AG10803 (cell line): ENCODE measurements around the gene TLR2.
A peak's percentile ranks its signal among the peaks of the same experiment; 100 is the strongest.

Experiments
- DNase-seq: peaks from one replicate; pipeline ENCODE4 v3.0.0; 2010; ENCODE audit warnings: low read depth
- H3K4me3 ChIP-seq: 2 replicates; pipeline ENCODE4 v1.5.1; 2011; ENCODE audit warnings: mild to moderate bottlenecking, low read length, control low read depth
- TF ChIP-seq, protein P1 (sequence below): conservative IDR thresholded peaks from 2 replicates; pipeline ENCODE4 v1.5.1; 2011; ENCODE audit warnings: mild to moderate bottlenecking, low read length, control low read depth, inconsistent platforms

TLR2 gene

DNA sequence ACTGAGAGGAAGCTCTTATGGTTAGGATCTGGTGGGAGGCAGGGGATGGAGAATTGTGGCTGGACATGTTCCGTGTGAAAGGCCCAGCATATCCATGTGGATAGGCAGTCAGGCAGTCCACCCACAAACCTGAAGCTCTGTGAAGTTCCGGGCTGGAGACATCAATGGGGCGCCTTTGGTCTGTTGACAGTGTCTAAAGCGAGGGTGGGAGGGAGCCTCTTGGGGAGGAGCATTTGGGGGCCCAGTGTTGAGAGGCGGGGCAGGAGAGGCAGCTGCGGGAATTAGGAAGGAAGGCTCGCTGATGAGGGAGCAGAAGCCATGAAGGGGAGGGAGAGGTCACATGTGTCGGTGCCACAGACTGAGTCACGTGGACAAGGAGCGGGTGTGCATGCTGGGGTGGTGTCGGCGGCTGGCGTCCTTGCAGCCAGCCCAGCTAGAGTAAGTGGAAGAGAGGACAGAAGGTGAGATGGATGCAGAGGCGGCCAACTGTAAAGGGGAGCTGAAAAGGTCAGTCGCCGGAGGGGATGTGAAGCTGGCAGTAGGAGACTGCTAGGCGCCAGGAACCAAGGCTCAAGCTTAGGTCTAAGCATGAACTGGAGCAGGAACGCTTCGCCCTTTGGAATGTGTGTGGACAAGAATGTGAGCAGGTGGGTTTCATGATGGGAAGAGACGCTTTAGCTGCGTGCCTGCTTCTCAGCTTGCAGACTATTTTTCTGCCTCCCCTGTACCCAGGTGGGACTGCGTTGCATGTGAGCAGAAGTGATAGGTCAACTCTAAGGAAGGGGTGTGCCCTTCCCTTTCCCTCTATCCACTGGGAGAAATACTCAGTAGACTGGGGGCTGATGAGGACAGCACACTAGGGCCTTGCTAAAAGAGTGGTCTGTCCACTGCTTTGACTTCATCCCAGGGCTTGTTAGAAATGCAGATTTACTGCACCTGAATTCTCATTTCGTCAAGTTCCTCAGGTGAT is 44.0 kb upstream of the TLR2 start:
- DNase-seq = no peak
- no peak overlapping the region for H3K4me3 ChIP-seq
- TF ChIP-seq, protein P1, sequence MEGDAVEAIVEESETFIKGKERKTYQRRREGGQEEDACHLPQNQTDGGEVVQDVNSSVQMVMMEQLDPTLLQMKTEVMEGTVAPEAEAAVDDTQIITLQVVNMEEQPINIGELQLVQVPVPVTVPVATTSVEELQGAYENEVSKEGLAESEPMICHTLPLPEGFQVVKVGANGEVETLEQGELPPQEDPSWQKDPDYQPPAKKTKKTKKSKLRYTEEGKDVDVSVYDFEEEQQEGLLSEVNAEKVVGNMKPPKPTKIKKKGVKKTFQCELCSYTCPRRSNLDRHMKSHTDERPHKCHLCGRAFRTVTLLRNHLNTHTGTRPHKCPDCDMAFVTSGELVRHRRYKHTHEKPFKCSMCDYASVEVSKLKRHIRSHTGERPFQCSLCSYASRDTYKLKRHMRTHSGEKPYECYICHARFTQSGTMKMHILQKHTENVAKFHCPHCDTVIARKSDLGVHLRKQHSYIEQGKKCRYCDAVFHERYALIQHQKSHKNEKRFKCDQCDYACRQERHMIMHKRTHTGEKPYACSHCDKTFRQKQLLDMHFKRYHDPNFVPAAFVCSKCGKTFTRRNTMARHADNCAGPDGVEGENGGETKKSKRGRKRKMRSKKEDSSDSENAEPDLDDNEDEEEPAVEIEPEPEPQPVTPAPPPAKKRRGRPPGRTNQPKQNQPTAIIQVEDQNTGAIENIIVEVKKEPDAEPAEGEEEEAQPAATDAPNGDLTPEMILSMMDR = no peak

DNA sequence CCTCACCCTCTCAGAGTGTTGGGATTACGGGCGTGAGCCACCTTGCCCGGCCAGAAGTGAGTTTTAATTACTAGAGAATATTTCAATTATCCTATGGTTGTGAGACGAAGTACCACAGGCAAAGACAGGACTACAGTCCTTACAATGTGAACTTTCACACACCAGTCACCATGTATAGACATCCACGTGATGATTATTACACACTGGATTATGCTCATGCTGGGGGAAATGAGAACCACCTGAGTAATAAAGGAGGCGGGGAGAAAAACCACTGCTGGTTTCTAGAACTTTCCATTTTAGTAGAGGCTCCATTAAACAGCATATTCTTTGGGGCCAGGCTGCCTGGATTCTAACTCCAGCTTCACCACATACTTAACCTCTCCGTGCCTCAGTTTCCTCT is 42.5 kb upstream of the TLR2 start:
- DNase-seq = no peak
- H3K4me3 ChIP-seq = no peak overlapping the region
- TF ChIP-seq, protein P1 = no peak

DNA sequence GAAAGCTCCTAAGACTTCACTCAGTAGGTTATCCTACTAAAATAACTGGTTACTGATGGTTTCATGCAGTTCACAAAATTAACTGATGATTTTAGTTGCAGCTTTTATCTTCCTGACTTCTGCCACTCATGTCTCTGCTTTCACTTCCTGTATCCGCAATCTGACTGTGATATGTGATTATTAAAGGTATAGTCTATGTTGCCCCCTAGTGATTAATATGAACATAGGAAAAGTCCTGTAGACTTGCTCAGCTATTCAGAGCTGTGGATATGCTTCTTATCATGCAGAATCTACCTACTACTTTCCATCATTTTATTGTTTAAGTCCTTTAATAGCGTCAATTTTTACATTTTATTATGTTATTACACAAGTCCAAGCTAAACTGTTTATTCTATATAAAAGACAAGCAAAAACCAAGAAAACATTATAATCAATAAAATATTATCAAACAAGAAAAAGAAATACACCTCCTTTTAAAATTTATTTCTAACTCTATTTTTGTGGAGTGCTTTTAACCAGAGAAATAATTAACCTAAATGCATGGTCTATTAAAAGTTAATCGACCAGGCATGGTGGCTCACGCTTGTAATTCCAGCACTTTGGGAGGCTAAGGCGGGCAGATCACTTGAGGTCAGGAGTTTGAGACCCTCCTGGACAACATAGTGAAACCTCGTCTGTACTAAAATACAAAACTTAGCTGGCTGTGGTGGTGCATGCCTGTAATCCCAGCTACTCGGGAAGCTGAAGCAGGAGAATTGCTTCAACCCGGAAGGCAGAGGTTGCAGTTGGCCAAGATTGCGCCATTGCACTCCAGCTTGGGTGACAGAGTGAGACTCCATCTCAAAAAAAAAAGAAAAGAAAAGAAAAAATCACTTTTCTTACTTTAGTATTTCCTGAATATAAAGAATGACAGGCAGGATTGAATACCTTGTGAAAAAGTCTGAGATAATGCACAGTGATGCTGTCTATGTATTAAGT is 40.4 kb upstream of the TLR2 start:
- TF ChIP-seq, protein P1 = peak; percentile 59
- no peak overlapping the region for H3K4me3 ChIP-seq
- peak; percentile 55 for DNase-seq

DNA sequence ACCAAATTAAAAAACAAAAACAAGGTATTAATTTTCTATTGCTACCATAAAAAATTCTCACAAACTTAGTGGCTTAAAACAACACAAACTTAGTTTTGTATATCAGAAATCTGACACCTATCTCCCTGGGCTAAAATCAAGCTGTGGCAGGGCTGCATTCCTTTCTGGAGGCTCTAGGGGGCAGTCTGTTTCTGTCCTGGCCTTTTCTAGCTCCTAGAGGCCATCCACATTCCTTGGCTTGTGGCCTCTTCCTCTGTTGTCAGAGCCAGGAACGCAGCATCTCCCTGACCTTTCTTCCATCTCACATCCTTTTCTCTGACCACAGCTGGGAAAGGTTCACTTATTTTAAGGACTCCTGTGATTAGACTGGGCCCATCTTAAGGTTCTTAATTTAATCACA is 38.9 kb upstream of the TLR2 start:
- no peak overlapping the region for H3K4me3 ChIP-seq
- DNase-seq = no peak
- TF ChIP-seq, protein P1 = 0 out of 2 replicates have a peak, but pooled peaks have one; percentile 15

DNA sequence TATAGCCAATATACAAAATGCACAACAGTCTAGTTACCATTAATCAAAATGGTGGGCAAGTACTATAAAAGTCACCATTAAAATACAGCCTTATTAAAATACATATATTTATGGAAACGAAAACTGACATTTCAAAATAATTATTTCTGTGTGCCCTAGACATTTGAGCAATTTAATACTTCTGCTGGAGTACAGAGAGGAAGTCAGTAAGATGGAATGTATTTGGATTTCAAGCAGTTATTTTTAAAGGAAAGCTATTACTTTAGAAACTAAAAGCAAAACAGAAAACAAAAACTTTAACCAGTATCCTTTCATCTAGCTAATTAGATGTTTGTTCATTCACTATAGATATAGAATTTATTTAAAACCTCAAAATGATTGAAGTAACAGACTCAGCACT is 37.8 kb upstream of the TLR2 start:
- DNase-seq = no peak
- TF ChIP-seq, protein P1 = no peak
- no peak overlapping the region for H3K4me3 ChIP-seq

DNA sequence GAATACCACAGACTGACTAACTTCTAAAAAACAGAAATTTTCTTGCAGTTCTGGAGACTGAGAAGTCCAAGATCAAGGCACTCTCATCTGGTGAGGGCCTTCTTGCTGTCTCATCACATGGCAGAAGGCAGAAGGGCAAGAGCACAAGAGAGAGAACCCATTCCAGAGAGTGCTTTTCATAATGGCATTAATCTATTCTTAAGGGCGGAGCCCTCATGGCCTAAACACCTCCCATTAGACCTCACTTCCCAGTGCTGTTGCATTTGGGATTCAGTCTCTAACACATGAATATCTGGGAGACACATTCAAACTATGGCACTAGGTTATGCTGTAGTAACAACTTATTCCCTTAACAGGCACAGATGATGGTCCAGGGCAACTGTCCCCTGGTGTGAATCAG is 37.1 kb upstream of the TLR2 start:
- no peak overlapping the region for H3K4me3 ChIP-seq

More for the DNA sequence above, 37.1 kb upstream of the TLR2 start:
- no peak for DNase-seq
- TF ChIP-seq, protein P1 = no peak
